ENCODE measurements around the gene PLCD3. TPM values are rescaled to one million over a fixed set of nuclear protein-coding genes. Genes with fewer than 3 reads are reported as not detected.

PLCD3 gene
- total and polyA plus RNA-seq, 2 of the 13 experiments (the other 11 are each of a cell fraction or from before 2014, with no cell fraction given) = 11.3 to 39.1 TPM

GRCh38 chr17:45127548-45128300 is 4.6 kb downstream of the PLCD3 start (continued):
- TF ChIP-seq ZNF567 (CRISPR knock-in tag; IDR thresholded peaks at IDR 0.05; ENCODE audit: borderline replicate concordance) (no peak), NCOA1 (CRISPR knock-in tag; IDR thresholded peaks at IDR 0.05) (no peak), ELF4 (CRISPR knock-in tag; IDR thresholded peaks at IDR 0.05; ENCODE audit: borderline replicate concordance) (no peak), ZNF605 (CRISPR knock-in tag; IDR thresholded peaks at IDR 0.05) (no peak), ZNF891 (CRISPR knock-in tag; IDR thresholded peaks at IDR 0.05) (no peak), NFE2L1 (CRISPR knock-in tag; IDR thresholded peaks at IDR 0.05; ENCODE audit: borderline replicate concordance) (no peak), ZNF317 (CRISPR knock-in tag; IDR thresholded peaks at IDR 0.05) (peak; percentile 57; the same call in 1 of the 2 replicates), ZBTB20 (CRISPR knock-in tag; IDR thresholded peaks at IDR 0.05; ENCODE audit: borderline replicate concordance, low read depth) (peak; percentile 36; the same call in 1 of the 2 replicates), CBX2 (IDR thresholded peaks at IDR 0.05; ENCODE audit: low read depth, low read length) (no peak), CBX2 (CRISPR knock-in tag; IDR thresholded peaks at IDR 0.05; ENCODE audit: low read depth) (no peak), HMGXB4 (CRISPR knock-in tag; IDR thresholded peaks at IDR 0.05; ENCODE audit: borderline replicate concordance in 1 of 2, low read depth in 1 of 2) (peak; percentile 30 to 40; a peak in 2 of 4 replicates), KAT2B (IDR thresholded peaks at IDR 0.05; ENCODE audit: borderline replicate concordance, low read depth, low read length) (peak; percentile 10; the same call in 1 of the 2 replicates), ZBTB14 (CRISPR knock-in tag; IDR thresholded peaks at IDR 0.05) (no peak), AKNA (CRISPR knock-in tag; IDR thresholded peaks at IDR 0.05; ENCODE audit: borderline replicate concordance) (no peak), ZNF660 (CRISPR knock-in tag; IDR thresholded peaks at IDR 0.05; ENCODE audit: borderline replicate concordance, low read depth) (no peak)
- TF ChIP-seq, protein P1, sequence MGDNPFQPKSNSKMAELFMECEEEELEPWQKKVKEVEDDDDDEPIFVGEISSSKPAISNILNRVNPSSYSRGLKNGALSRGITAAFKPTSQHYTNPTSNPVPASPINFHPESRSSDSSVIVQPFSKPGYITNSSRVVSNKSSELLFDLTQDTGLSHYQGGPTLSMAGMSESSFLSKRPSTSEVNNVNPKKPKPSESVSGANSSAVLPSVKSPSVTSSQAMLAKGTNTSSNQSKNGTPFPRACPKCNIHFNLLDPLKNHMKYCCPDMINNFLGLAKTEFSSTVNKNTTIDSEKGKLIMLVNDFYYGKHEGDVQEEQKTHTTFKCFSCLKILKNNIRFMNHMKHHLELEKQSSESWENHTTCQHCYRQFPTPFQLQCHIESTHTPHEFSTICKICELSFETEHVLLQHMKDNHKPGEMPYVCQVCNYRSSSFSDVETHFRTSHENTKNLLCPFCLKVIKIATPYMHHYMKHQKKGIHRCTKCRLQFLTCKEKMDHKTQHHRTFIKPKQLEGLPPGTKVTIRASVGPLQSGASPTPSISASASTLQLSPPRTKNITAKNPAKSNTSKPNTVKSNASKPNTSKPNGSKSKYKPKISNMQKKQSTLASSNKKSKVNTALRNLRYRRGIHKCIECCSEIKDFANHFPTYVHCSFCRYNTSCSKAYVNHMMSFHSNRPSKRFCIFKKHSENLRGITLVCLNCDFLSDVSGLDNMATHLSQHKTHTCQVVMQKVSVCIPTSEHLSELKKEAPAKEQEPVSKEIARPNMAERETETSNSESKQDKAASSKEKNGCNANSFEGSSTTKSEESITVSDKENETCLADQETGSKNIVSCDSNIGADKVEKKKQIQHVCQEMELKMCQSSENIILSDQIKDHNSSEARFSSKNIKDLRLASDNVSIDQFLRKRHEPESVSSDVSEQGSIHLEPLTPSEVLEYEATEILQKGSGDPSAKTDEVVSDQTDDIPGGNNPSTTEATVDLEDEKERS (CRISPR knock-in tag; IDR thresholded peaks at IDR 0.05) = no peak
